HG03095 (cell line): Measurements from ENCODE around the gene TRIM33.

Experiments
- ATAC-seq: cut with Tn5 transposase; IDR thresholded peaks from one replicate; pipeline ENCODE4 v1.9.1; 2021; ENCODE audit warnings: moderate library complexity; ENCODE audit not compliant: unreplicated experiment

TRIM33 gene

GRCh38 chr1:114511032-114511785 lies at the start of gene TRIM33:
TSS of gene TRIM33 (minus strand) at chr1:114511203. CDS start at chr1:114511076, 127 bp downstream.
- peak; percentile 71 for ATAC-seq

DNA sequence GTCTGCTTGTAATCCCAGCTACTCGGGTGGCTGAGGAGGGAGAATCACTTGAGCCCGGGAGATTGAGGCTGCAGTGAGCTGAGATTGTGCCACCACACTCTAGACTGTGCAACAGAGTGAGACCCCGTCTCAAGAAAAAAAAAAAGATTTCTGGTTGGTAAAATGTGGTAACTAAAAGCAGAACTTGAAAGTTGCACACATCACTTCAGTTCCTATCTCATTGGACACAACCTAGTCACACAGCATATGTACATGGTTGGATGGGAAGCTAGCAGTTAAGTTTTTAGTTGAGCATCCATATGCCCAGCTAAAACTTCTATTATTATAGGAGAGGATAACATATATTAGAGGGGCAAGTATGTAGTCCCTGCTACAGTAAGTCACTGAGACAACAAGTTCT lies 48.4 kb upstream of the TRIM33 start:
- ATAC-seq = peak; percentile 62

DNA sequence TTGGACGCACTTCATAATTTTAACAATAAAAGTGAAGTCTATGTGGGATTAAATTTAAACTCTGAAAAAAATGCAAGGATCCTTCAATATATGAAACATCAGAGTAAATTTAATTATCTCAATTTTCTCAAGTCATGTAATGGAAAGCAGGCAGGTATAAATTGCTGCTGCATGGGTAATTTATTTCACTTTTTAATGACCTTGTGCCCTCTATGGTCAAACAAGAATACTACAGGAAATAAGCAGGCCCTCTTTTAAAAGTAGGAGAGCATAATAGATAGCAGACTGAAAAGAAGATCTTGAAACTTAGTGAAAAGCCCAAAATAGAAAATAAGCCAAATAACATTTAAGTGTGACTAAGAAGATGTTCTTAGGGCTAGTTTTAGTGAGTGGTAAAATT lies 47.5 kb upstream of the TRIM33 start:
- no peak for ATAC-seq

DNA sequence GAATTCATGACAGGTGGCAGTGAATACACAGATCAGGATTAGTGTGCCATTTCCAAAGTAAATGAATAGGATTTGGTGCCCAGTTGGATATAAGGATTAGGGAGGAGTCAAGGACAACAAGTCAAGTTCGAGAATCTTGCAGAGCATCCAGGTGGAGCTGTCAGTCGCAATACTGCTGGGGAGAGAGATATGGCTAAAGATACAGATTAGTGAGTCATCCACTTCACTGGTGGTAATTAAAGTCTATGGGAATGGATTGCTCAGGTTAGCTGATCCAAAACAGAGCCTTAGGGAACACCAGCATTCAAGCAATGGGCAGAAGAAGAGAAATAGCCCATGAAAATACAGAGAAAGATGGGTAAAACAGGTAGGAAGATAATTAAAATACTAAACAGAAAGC lies 43.6 kb upstream of the TRIM33 start:
- ATAC-seq = no peak

DNA sequence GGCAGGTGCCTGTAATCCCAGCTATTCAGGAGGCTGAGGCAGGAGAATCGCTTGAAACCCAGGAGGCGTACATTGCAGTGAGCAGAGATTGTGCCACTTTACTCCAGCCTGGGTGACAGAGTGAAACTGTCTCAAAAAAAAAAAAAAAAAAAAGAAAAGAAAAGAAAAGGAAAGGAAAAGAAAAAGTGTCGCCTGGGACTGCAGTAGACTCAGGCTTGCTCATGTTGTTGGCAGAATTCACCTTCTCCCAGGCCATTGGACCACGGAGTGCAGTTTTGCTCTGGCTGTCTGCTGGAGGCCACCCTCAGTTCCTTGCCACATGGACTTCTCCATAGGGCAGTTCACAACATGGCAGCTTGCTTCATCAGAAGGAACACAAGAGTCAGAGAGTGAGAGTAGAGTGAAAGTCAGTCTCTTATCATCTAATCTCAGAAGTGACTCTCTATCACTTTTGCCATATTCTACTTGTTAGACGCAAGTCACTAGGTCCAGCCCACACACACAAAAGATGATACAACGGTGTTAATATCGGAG lies 41.2 kb upstream of the TRIM33 start:
- ATAC-seq = no peak

DNA sequence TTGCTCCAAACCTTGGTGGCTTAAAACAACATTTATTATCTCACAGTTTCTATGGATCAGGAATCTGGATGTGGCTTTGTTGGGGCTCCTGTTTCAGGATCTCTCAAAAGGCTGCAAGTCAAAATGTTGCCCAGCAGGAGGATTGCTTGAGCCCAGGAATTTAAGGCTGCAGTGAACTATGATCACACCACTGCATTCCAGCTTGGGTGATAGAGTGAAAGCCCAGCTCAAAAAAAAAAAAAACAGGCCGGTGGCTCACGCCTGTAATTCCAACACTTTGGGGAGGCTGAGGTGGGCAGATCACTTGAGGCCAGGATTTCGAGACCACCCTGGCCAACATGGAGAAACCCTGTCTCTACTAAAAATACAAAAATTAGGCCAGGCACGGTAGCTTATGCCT lies 40.4 kb upstream of the TRIM33 start:
- ATAC-seq = no peak

DNA sequence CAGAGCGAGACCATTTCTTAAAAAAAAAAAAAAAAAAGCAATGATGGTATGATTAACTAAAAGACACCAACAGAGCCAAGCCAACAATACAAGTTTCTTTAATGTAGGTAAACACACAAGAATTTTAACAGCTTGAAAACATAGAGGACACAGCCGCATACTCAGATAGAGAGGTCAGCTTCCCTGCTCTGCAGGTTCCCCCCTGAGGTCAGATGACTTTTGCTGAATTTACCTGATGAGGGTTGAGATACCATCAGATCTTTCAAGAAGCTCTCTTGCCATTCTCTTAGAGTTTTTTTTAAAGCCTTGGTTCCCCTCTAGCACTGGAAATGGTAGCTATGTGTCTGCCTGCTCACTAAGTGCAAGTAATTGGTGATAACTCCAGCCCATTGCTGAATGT lies 39.3 kb upstream of the TRIM33 start:
- ATAC-seq = no peak

- no peak for ATAC-seq
Observed at GRCh38 chr1:114549137-114549536, 38.1 kb upstream of the TRIM33 start.

GRCh38 chr1:114547076-114547475 lies 36.1 kb upstream of the TRIM33 start:
- no peak for ATAC-seq

GRCh38 chr1:114545796-114546195 lies 34.8 kb upstream of the TRIM33 start:
- no peak for ATAC-seq

DNA sequence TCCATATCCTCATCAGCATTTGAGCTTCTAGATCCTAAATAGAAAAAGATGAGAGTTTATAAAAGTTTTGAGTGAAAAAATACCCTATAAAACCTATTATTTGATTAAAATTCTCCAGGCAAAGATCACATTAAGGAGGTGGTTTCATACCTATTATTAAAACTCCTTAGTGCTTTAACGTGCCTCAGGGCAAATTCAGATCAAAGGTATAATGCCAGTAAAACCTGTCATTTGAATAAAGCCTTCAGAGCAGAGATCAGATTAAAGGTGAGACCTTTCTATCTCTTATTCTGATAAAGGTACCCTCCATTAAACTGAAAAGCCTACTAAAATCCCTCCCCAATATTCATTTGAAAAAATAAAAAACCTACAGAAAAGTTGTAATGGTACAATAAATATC lies 34.3 kb upstream of the TRIM33 start:
- no peak for ATAC-seq

GRCh38 chr1:114540821-114541220 lies 29.8 kb upstream of the TRIM33 start:
- ATAC-seq = no peak

- ATAC-seq = no peak
Observed at GRCh38 chr1:114540272-114540671, 29.3 kb upstream of the TRIM33 start.

DNA sequence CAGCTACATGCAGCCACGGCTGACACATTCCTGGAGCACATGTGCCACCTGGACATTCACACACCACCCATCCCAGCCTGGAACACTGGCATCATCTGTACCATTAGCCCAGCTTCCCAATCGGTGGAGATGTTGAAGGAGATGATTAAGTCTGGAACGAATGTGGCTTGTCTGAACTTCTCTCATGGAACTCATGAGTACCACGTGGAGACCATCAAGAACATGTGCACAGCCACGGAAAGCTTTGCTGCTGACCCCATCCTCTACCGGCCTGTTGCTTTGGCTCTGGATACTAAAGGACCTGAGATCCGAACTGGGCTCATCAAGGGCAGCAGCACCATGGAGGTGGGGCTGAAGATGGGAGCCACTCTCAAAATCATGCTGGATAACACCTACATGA lies 25.0 kb upstream of the TRIM33 start:
- ATAC-seq = no peak

GRCh38 chr1:114535401-114535800 lies 24.4 kb upstream of the TRIM33 start:
- ATAC-seq = no peak

DNA sequence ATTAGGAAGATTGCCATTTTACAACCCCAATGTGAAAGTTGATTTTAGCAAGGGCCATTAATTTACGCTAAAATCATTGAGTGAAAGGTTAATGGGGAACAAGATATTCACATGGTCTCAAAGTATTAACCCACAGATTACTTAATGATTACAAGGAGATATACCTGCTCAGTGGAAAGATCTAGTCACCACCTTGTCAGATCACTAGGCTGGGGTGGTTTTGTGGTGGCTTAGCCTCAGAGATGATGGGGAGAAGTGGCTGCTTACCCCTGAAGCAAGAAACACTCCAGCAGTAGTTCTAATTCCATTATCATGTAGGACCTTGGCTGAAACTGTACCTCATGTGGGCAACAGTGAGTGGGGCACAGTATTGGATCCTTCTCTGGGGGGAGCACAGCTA lies 20.1 kb upstream of the TRIM33 start:
- no peak for ATAC-seq

DNA sequence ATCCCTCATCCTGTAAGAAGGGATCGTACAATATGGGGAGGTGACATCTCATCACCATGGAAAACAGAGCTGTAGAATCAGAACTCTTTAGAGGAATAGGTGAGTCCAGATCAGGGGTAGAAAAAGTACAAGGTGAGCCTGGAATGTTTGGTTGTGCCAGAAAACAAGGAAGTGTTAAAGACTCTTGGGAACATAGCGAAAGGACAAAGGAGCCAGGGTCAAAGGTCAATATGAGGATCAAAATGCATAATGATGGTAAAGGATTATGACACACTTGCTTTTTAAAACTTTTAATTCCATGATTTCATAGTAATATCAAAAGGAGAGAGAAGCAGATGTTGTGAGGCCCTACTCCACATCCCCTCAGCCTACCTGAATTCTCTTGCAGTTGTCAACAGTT lies 19.2 kb upstream of the TRIM33 start:
- ATAC-seq = no peak

- no peak for ATAC-seq
Observed at GRCh38 chr1:114524944-114525343, 13.9 kb upstream of the TRIM33 start.

DNA sequence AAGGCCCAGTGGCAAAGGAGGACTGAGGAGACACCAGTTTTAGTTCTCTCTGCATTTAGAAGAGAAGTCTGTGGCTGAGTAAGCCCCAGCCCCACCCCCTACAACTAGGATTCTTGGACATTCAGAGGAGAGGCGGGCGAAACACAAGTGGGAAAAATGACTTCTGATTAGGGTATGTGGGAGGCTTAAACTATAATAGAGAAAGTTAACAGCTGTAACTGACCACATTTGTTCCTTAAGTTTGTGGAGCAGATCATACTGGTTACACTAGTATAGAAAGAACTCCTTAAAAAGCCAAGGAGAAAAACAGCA lies 11.2 kb upstream of the TRIM33 start:
- ATAC-seq = no peak

DNA sequence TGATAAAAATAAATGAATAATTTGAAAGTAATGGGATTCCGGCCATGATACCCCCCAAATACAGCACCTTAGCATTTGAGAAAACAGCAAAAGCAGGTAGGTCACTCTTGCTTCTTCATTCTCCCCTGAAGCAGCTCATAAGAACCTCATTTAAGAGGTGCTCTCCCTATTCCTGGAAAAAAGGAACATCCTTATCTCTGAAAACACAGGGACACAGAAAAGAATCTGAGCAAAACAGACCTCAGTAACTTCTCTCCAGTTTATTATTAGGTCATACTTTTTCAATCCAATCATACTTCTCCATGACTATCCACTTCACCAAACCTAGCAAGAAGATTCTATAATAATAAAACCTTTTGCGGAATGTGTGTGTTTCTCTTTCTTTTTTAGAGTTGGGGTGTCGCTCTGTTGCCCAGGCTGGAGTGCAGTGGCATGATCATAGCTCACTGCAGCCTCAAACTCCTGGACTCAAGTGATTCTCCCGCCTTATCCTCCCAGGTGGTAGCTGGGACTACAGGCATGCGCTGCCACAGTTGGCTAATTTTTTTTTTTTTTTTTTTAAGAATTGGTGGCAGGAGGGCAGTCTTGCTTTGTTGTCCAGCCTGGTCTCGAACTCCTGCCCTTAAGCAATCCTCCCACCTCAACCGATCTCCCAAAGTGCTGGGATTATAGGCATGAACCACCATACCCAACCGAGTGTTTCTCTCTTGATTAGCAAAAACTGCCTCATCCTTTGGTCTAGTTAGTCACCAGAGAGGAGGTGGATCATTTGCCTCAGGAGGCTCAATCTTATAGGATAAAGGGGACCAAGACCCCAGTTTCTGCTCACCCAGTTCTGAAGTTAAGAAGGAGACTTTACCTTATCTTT lies 10.6 kb upstream of the TRIM33 start:
- no peak for ATAC-seq

DNA sequence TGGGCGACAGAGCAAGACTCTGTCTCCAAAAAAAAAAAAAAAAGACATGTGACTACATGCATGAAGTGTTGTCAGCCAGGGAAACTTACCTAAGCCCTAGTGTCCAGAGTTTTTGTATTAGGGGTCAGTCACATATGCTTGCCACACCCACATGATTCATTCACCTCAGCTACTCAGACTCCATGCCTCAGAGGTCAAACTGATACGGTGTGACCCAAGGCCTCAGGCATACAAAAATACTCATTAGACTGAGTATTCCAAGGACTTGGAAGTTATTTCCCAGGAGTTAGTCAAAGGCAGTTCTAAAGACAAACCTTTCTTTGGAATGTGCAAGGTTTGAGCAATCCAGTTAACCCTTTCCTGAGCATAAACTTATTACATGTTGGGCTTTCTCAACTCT lies 6.3 kb upstream of the TRIM33 start:
- no peak for ATAC-seq

DNA sequence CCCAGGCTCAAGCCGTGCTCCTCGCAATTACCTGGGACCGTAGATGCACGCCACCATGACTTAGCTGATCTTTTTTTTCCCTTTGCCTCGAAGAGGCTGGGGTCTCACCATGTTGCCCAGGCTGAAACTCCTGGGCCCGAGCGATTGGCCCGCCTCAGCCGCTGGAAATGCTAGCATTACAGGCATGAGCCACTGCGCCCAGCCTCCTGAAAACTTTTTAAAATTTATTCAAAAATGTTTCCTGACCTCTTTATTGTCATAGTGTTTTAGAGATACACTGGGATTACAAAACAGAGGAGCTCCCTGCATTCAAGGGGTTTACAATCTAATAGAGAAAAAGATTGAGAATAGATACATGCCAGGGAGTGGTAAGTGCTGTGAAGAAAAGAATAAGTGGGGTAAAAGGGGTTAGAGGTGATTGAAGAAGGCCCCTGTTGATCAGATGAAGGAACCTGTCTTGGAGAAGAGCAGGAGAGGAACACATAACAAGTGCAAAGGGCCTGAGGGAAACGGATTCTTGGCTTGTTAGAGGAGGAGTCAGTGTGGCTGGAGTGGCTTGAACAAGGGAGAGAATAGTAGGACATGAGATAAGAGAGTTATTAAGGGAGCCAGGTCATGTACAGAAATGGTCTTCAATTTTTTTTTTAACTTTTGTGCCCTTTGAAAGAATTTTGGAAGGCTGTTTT lies 1.7 kb upstream of the TRIM33 start:
- ATAC-seq = no peak
